ENCODE measurements around the gene CHST9. TPM values are rescaled to one million over a fixed set of nuclear protein-coding genes. Genes with fewer than 3 reads are reported as not detected.

The CHST9 gene
- polyA plus RNA-seq, 1 donor from 2014 or later, result 0.32 TPM

GRCh38 chr18:27061488-27062095, 123.5 kb downstream of the CHST9 start:
- H3K27me3 ChIP-seq (ENCODE audit: insufficient read depth, low read depth, low read length), result no peaks in the 10 kb centered on the region
- no peaks in the 10 kb centered on the region for H4K20me1 ChIP-seq (ENCODE audit: insufficient read depth)
- H3K9me3 ChIP-seq (ENCODE audit: low read length), result no peaks in the 10 kb centered on the region
- TF ChIP-seq REST (IDR thresholded peaks at IDR 0.05; ENCODE audit: borderline replicate concordance) (no peak), EZH2 (IDR thresholded peaks at IDR 0.05; ENCODE audit: borderline replicate concordance, insufficient read depth, low read length, poor library complexity, severe bottlenecking) (no peak), POLR2AphosphoS5 (IDR thresholded peaks at IDR 0.05) (no peak), TAF1 (IDR thresholded peaks at IDR 0.05; ENCODE audit: low read depth) (no peak), RAD21 (conservative IDR thresholded peaks at IDR 0.05) (no peak)
- H3K4me2 ChIP-seq (ENCODE audit: low read length), result no peak overlapping the region
- H3K4me3 ChIP-seq (ENCODE audit: low read length), result no peak overlapping the region
- no peaks in the 10 kb centered on the region for H3F3A ChIP-seq (ENCODE audit: insufficient read depth, low read length, poor library complexity, severe bottlenecking)
- no peak overlapping the region for H2AFZ ChIP-seq (ENCODE audit: low read depth, low read length)
- no peak overlapping the region for H3K27ac ChIP-seq (ENCODE audit: low read length)
- no peaks in the 10 kb centered on the region for H3K9me2 ChIP-seq (ENCODE audit: insufficient read depth, low read length)
- no peak overlapping the region for H3K9ac ChIP-seq (ENCODE audit: low read length)
- no peaks in the 10 kb centered on the region for H3K79me2 ChIP-seq (replicated peaks; ENCODE audit: insufficient read depth, low read length)
- H3K36me3 ChIP-seq (ENCODE audit: insufficient read depth, low read length), result no peaks in the 10 kb centered on the region

GRCh38 chr18:27057519-27058234, 127.4 kb downstream of the CHST9 start:
- Histone ChIP-seq H3K4me3 (ENCODE audit: low read length) (no peak overlapping the region), H3K9me2 (ENCODE audit: insufficient read depth, low read length) (no peaks in the 10 kb centered on the region), H2AFZ (ENCODE audit: low read depth, low read length) (no peak overlapping the region), H3F3A (ENCODE audit: insufficient read depth, low read length, poor library complexity, severe bottlenecking) (no peaks in the 10 kb centered on the region), H3K9ac (ENCODE audit: low read length) (no peak overlapping the region), H3K79me2 (replicated peaks; ENCODE audit: insufficient read depth, low read length) (no peaks in the 10 kb centered on the region), H3K27me3 (ENCODE audit: insufficient read depth, low read depth, low read length) (no peaks in the 10 kb centered on the region), H3K27ac (ENCODE audit: low read length) (no peak overlapping the region), H3K4me2 (ENCODE audit: low read length) (no peak overlapping the region), H4K20me1 (ENCODE audit: insufficient read depth) (no peaks in the 10 kb centered on the region), H3K36me3 (ENCODE audit: insufficient read depth, low read length) (no peaks in the 10 kb centered on the region), H3K9me3 (ENCODE audit: low read length) (no peaks in the 10 kb centered on the region)
- TF ChIP-seq TAF1 (IDR thresholded peaks at IDR 0.05; ENCODE audit: low read depth), result no peak
- TF ChIP-seq REST (IDR thresholded peaks at IDR 0.05; ENCODE audit: borderline replicate concordance), result no peak
- no peak for TF ChIP-seq CTCF (IDR thresholded peaks at IDR 0.05; ENCODE audit: poor library complexity, severe bottlenecking)
- TF ChIP-seq EP300 (conservative IDR thresholded peaks at IDR 0.05; ENCODE audit: poor library complexity, severe bottlenecking), result no peak
- TF ChIP-seq POLR2AphosphoS5 (IDR thresholded peaks at IDR 0.05), result no peak
- no peak for TF ChIP-seq EZH2 (IDR thresholded peaks at IDR 0.05; ENCODE audit: borderline replicate concordance, insufficient read depth, low read length, poor library complexity, severe bottlenecking)
- no peak for TF ChIP-seq SMC3 (conservative IDR thresholded peaks at IDR 0.05; ENCODE audit: poor library complexity)
- no peak for TF ChIP-seq MXI1 (conservative IDR thresholded peaks at IDR 0.05; ENCODE audit: poor library complexity, severe bottlenecking)
- TF ChIP-seq RAD21 (conservative IDR thresholded peaks at IDR 0.05), result no peak

All from neural cell (in vitro differentiated cells).